Cardiac fibroblast (primary cell): ENCODE data around the gene DIS3L2.
A peak's percentile ranks its signal among the peaks of the same experiment; 100 is the strongest.

Source experiments
- DNase-seq, 2 donors: peaks; one replicate each; pipeline versions ENCODE4 v3.0.0 to v3.0.0-alpha.2; 2010; ENCODE audit warnings: low read depth in 2 of 2
- H3K4me3 ChIP-seq, 2 donors: replicated peaks in 1 of 2; 1 replicate in 1 of 2; 2 replicates in 1 of 2; pipeline ENCODE4 v1.5.1; 2011; ENCODE audit warnings: low read depth in 2 of 2, low read length in 2 of 2, mild to moderate bottlenecking in 2 of 2, moderate library complexity in 1 of 2
- TF ChIP-seq, protein P1 (sequence below): IDR thresholded peaks from one replicate; pipeline ENCODE4 v1.5.1; 2011; ENCODE audit warnings: low read depth, mild to moderate bottlenecking, low read length, inconsistent platforms

The DIS3L2 gene

DNA sequence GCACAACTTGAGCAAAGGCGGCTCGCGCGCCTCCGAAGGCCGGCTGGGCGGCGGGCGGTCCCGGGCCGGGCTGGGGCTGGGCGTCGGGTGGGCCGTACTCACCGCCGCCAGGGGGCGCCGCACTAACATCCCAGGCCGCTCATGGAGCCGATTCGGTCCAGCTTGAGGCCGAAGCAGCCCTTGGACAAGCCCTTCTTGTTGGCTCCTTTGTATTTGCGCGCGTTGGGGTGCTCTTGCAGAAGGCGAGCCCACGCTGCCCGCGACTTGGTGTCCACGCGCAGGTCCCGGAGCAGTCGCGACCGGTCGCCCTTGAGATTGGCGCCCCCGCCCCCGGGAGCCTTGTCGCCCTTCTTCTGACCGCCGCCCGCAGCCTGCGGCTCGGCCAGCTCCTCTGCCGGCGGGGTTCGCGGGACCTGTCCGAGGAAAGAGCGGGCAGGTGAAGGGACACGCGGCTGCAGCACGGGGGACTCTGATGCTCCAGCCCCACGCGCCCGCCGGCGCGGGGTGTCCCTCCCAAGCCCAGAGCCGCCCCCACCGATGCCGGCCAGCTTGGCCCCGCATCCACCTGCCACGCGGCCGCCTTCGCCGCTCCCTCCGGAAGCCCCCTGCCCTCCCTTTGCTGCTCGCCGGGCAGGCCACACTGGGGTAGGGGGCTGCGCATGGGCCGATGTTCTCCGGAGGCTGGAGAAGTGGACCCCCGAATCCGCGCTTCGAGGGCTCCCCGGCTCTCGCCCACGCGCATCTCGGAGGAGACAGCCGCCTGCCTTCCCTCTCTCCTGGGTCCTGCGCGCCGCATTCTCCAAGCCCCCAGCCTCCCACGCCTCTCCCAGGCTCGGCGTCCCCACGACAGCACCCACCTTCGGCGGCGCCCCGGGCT, 36.0 kb upstream of the DIS3L2 start:
- TF ChIP-seq, protein P1, sequence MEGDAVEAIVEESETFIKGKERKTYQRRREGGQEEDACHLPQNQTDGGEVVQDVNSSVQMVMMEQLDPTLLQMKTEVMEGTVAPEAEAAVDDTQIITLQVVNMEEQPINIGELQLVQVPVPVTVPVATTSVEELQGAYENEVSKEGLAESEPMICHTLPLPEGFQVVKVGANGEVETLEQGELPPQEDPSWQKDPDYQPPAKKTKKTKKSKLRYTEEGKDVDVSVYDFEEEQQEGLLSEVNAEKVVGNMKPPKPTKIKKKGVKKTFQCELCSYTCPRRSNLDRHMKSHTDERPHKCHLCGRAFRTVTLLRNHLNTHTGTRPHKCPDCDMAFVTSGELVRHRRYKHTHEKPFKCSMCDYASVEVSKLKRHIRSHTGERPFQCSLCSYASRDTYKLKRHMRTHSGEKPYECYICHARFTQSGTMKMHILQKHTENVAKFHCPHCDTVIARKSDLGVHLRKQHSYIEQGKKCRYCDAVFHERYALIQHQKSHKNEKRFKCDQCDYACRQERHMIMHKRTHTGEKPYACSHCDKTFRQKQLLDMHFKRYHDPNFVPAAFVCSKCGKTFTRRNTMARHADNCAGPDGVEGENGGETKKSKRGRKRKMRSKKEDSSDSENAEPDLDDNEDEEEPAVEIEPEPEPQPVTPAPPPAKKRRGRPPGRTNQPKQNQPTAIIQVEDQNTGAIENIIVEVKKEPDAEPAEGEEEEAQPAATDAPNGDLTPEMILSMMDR = peak; percentile 62
- peak overlapping the region; percentile 23 to 47 for H3K4me3 ChIP-seq
- DNase-seq = peak; percentile 88 to 91

DNA sequence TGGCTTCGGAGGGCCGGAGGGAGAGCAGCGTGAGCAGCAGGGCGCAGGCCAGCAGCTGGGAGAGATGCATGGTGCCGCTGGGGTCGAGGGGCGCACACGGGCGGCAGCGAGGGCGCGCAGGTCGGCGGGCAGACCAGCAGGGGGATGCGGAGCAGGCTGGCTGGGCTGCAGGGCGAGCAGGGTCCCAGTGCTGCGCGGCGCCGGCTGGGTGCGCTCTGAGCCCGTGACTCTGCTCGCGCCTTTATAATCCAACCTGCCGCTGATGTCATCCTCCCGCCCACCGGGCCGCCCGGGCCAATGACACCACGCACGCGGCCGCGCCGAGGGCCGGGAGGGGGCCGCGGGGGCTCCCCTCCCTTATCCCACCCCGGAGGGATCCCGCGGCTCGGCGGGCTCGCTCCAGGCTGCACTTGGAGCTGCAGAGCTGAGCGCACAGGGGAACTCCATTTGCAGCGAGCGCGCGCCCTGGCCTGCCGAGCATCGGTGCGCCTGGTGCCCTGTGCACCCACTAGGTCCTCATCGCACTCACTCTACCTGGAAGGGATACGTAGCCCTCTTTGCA, 35.3 kb upstream of the DIS3L2 start, which contains the start of gene NPPC:
Gene NPPC (minus strand): TSS at position 217 of the 562 bp plus-strand sequence. CDS start 147 bp downstream, at position 70.
- H3K4me3 ChIP-seq = peak within 1 kb of the TSS; percentile 23 to 47
- TF ChIP-seq, protein P1 = peak; percentile 16
- peak; percentile 50 to 61 for DNase-seq

DNA sequence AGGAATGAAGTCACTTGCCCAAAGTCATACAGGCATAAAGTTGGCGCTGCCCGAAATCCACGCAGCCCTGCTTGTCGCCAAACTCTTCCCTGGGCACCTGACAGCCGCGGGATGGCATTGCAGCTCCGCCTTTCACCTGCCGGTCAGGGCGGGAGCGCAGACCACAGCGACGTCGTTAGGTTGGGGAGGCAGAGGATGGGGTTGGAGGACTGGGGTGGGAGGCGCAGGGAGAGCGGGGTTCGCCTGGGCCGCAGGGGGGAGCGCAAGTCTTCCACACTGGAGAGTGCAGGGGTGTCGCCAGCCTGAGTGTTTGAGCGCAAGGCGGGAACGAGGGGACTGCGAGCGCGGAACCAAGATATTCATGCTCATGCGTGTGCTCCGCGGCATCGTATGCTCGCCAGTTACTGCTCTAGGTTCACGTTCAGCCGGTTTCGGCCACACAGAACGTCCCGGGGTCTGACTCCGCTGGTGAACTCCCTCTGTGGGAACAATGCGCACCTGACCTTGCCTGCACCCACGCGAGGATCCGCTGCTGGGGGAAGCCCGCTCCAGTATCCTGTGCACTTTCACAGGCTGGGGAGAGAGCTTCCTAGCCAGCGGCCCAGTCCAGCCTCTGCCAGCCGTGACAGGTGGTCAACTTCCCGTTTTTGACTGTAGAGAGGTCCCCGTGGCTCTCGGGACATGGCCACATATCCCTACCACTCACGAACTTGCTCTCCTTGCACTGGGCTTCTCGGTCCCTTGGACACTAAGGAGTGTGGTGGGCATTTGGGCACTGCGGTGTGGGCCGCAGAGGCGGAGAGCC, 34.5 kb upstream of the DIS3L2 start:
- TF ChIP-seq, protein P1 = no peak
- peak in 1 of 2 donors; percentile 12 for DNase-seq
- H3K4me3 ChIP-seq = peak overlapping the region in 1 of 2 donors; percentile 5

DNA sequence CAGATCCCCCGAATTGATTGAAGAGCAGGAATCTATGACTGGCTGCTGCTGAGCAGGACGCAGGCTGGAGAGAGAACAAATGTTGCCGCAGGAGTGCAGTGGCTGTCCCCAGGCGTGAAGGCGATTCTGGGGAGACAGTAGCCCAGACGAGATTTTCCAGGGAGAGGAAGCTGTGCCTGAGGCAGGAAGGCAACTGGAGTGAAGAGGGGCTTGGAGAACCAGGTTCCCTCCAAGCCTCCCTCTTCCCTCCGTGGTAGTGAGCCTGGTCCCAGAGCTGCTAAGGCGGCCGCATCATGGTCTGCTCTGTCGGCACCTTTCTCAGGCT, 34.0 kb upstream of the DIS3L2 start:
- no peak for DNase-seq
- no peak overlapping the region for H3K4me3 ChIP-seq
- TF ChIP-seq, protein P1 = no peak

DNA sequence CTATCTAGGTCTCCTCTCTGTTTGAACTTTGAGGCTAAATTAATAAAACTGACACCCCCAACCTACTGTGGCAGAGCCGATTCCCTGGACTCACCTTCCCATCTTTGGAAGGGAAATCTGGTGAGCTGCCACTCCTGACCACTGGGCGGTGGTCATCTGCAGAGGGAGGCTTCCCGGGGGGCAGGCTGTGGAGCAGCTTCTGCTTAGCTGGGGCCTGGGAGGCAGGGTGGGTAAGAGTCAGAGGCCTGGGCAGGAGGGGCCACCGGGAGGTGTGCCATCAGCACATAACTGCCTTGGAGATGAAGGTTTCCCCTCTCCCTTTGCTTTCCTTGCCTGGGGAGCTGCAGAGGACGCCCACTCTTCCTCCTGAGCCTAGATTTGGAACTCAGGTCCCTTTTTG, 33.0 kb upstream of the DIS3L2 start:
- no peak for DNase-seq
- TF ChIP-seq, protein P1 = no peak
- no peak overlapping the region for H3K4me3 ChIP-seq

DNA sequence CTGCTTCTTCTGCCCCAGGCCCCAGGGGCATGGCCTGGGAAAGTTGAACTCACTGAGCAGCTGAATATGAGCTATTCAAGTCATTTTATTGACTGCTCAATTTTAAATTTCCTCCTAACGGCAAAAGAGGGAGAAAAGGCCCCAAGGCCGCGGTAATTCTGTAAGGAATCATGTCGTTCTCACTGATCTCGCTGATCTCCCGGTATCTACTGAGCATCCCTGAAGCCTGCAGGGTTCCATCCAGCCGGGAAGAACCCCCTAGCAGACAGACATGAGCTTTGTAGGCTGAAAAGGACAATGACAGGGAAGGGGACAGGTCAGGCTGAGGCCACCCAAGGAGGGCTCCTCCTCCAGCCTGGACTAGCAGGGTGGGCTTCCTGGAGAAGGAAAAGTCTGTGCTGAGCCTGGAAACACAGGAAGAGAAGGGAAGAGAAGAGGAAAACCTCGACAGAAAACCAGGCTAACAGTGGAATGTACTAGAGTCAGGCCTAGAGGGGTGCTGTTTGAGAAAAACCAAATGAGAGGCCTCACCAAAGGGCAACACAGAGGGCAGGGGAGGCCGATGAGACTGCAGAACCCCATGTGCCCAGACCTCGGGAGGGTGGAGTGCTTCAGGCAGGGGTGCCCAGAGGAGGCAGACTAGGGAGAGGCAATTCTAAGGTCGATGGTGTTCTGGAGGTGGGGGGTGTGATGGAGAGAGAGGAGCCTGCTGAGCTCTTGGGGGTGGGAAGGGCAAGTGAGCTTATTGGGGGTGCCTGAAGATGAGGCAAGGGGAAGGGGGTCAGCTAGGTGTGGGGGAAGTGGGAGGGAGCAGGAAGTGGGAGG, 32.4 kb upstream of the DIS3L2 start:
- no peak for DNase-seq
- no peak overlapping the region for H3K4me3 ChIP-seq
- TF ChIP-seq, protein P1 = no peak
